ENCODE measurements around the gene NEDD8. TPM values are rescaled to one million over a fixed set of nuclear protein-coding genes. Genes with fewer than 3 reads are reported as not detected.

Gene NEDD8
- total RNA-seq, 6 experiments from 2014 or later = 309 to 401 (median 372) TPM

DNA sequence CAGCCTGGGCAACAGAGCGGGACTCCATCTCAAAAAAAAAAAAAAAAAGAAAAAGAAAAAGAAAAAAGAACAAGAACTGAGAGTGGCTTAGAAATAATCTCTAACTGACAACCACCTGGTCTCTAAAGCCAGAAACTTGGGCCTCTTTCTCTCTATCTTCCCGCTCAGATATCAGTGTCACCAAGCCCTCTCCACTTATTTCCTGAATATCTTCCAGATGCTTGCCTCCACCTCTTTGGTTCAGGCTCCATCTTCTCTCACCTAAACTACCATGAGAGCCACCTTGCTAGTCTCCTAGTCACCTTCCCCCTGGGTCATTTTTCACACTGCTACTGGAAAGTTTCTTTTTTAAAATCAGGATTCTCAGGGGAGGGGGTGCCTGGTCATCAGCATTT lies 35.1 kb downstream of the NEDD8 start:
- H3K9me3 Mint-ChIP-seq = peaks cover 5% of the 10 kb centered on the region; the same call in 1 of the 2 replicates
- peaks cover 48% of the 10 kb centered on the region for H3K4me1 Mint-ChIP-seq (ENCODE audit: low read depth)
- no peaks in the 10 kb centered on the region; the same call in none of the 2 replicates for H3K27me3 Mint-ChIP-seq (ENCODE audit: insufficient read depth)
- H3K4me3 Mint-ChIP-seq = peak overlapping the region; percentile 96
- peaks cover 45% of the 10 kb centered on the region for H3K36me3 Mint-ChIP-seq (ENCODE audit: low read depth)
- peak overlapping the region; percentile 95 for H3K27ac Mint-ChIP-seq
- no peak for DNase-seq
- TF ChIP-seq, protein P1, sequence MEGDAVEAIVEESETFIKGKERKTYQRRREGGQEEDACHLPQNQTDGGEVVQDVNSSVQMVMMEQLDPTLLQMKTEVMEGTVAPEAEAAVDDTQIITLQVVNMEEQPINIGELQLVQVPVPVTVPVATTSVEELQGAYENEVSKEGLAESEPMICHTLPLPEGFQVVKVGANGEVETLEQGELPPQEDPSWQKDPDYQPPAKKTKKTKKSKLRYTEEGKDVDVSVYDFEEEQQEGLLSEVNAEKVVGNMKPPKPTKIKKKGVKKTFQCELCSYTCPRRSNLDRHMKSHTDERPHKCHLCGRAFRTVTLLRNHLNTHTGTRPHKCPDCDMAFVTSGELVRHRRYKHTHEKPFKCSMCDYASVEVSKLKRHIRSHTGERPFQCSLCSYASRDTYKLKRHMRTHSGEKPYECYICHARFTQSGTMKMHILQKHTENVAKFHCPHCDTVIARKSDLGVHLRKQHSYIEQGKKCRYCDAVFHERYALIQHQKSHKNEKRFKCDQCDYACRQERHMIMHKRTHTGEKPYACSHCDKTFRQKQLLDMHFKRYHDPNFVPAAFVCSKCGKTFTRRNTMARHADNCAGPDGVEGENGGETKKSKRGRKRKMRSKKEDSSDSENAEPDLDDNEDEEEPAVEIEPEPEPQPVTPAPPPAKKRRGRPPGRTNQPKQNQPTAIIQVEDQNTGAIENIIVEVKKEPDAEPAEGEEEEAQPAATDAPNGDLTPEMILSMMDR (IDR thresholded peaks at IDR 0.05) = no peak

DNA sequence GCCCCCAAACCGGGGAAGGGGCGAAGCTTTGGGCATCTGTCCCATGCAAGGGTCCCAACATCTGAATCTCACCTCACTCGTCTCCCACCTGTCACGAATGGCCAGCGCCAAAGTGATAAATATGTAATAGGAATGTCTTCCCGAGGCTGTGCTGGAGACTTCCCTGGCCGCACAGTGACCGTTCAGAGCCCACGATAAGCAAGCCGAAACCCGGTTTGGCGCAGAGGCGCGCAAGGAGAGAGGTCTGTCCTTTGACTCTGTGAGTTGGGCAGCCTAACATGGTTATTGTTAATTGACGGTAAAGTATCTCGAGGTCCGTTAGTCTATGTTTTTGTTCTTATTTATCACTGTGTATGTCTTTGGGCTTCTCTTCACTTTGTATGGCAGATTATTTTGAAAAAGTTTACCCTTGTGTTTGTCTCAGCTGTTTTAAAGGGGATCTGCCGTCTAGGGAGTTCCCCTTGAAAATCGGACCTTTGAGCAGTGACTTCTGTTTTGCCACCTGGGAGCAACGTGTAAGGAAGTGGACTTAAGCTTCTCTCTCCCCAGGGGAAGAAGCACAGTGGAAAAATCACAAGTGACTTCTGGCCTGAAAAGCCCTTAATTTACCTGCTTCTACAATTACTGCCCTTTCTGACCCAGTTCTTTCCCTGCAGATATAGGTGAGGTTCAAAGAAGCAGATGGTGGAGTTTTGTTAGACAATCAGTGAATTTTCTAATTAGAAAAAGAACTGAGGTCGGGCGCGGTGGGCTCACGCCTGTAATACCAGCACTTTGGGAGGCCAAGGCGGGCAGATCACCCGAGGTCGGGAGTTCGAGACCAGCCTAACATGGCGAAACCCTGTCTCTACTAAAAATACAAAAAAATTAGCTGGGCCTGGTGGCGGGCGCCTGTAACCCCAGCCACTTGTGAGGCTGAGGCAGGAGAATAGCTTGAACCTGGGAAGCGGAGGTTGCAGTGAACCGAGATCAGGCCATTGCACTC lies 35.8 kb downstream of the NEDD8 start:
- Mint-ChIP-seq H3K27me3 (ENCODE audit: insufficient read depth) (no peaks in the 10 kb centered on the region; the same call in none of the 2 replicates), H3K4me1 (ENCODE audit: low read depth) (peaks cover 51% of the 10 kb centered on the region), H3K9me3 (peaks cover 2% of the 10 kb centered on the region; the same call in 1 of the 2 replicates), H3K4me3 (peak overlapping the region; percentile 96), H3K27ac (peak overlapping the region; percentile 95), H3K36me3 (ENCODE audit: low read depth) (peaks cover 42% of the 10 kb centered on the region)
- DNase-seq = no peak
- TF ChIP-seq, protein P1 (IDR thresholded peaks at IDR 0.05) = no peak

DNA sequence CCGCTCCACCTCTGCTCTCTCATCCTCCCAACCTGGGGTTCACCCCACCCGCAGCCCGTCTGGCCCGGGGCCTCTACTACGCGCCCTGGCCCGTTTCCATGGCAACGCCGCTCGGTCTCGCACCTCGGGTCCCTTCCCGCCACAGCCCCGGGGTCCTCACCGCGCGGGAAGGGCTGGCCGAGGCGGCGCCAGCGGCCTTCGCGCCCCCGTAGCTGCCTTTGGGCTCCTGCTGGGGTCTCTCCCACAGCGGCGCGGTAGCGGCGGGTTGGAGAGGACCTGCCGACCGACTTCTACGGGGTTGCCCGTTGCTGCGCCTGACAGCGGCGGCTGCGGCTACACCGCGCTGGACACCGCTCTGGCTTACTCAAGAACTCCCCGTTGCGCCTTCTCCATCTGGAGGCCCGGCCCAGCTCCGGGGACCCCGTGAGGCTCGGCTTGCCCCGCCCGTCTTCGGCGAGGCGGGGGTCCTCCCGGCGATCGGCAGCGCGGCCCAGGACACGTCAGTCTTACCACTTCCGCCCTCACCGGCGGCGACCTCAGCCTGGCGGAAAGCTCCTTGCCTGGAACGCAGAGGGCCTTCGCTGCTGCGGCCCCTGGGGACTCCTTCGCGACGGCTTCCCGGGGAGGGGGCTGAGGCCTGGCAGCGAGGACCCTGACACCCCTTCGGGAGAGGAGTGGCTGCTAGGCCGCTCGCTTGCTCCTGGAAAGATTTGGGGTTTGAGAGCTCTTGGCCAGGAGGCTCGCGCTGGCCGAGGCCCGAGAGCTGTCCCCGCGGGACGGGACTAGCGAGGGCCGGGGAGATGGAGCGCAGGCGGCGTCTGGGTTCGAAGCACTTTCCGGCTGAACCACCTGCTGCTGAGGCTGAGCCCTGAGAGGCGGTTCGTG lies 36.7 kb downstream of the NEDD8 start, which contains the start of gene TM9SF1:
Gene TM9SF1 (minus strand): TSS at position 256 of the 885 bp plus-strand sequence. CDS start 422 bp downstream, outside the sequence.
- Mint-ChIP-seq H3K9me3 (no peaks in the 10 kb centered on the region), H3K27ac (peak within 1 kb of the TSS; percentile 95), H3K4me1 (ENCODE audit: low read depth) (peaks cover 51% of the 10 kb centered on the region), H3K36me3 (ENCODE audit: low read depth) (peaks cover 39% of the 10 kb centered on the region), H3K4me3 (peak within 1 kb of the TSS; percentile 96), H3K27me3 (ENCODE audit: insufficient read depth) (no peaks in the 10 kb centered on the region; the same call in none of the 2 replicates)
- peak; percentile 69 for DNase-seq
- TF ChIP-seq, protein P1 (IDR thresholded peaks at IDR 0.05) = no peak

DNA sequence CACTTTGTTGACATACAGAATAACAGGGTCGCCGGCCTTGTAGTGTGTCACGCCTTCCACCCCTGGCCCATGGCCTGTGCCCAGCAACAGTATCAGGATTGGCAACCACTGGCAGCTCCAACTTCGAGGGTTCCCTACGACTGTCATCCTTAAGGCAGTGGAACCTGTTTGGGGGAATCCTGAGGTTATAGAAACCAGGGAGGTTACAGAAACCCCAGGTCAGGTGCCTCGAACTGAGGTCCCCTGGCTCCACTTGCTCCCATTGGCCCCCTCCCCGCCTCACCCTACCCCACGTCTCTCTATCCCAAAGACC lies 37.3 kb downstream of the NEDD8 start:
- H3K36me3 Mint-ChIP-seq (ENCODE audit: low read depth) = peaks cover 40% of the 10 kb centered on the region
- H3K27me3 Mint-ChIP-seq (ENCODE audit: insufficient read depth) = no peaks in the 10 kb centered on the region; the same call in none of the 2 replicates
- H3K4me3 Mint-ChIP-seq = peak overlapping the region; percentile 96
- H3K27ac Mint-ChIP-seq = peak overlapping the region; percentile 95
- H3K9me3 Mint-ChIP-seq = no peaks in the 10 kb centered on the region
- no peak for DNase-seq
- TF ChIP-seq, protein P1 (IDR thresholded peaks at IDR 0.05) = no peak
- peaks cover 54% of the 10 kb centered on the region for H3K4me1 Mint-ChIP-seq (ENCODE audit: low read depth)

DNA sequence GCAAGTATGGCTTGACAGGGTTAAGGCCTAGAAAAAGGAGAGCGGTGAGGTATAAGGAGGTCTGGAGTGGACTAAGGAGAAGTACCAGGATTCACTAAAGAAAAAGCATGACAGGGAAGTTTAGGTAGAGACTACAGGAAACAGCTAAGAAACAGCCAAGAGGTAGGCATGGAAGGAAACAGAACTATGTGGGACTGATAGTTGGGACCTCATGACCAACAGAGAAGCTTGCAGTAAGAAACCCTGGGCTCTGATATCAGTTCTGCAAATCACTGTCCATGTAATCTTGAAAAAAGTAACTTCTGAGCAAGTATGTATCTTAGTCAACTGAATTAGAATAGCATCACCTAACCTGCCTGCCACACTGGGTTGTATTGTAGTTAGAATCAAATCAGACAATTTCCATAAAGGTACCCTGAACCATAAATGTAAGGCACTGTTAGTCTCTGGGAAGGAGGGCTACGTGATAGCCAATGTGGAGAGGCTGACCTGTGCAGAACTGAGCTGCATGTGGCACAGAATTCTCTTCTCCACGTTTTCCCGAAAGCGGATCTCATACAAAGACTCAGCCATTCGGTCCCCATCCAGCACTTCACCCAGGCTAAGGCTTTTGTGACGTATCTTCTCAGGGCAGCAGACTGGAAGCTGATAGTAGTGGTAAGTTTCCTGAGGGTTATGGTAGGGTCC lies 37.8 kb downstream of the NEDD8 start:
- DNase-seq = no peak
- no peaks in the 10 kb centered on the region; the same call in none of the 2 replicates for H3K27me3 Mint-ChIP-seq (ENCODE audit: insufficient read depth)

More for the DNA sequence above, 37.8 kb downstream of the NEDD8 start:
- H3K27ac Mint-ChIP-seq = peak overlapping the region; percentile 95
- H3K36me3 Mint-ChIP-seq (ENCODE audit: low read depth) = peaks cover 36% of the 10 kb centered on the region
- peak overlapping the region; percentile 96 for H3K4me3 Mint-ChIP-seq
- H3K4me1 Mint-ChIP-seq (ENCODE audit: low read depth) = peaks cover 58% of the 10 kb centered on the region
- TF ChIP-seq, protein P1 (IDR thresholded peaks at IDR 0.05) = no peak
- H3K9me3 Mint-ChIP-seq = no peaks in the 10 kb centered on the region

Measured in HFFc6 (cell line).